Hepatocyte (in vitro differentiated cells): ENCODE results near the gene VWA8.
A peak's percentile ranks its signal among the peaks of the same experiment; 100 is the strongest.

Experiments used
- CTCF ChIP-seq: fragments of 200-600 bp; sonication (generic); IDR thresholded peaks from 2 replicates; pipeline ENCODE4 v1.5.1; 2016; ENCODE audit warnings: antibody characterized with exemption, mild to moderate bottlenecking; ENCODE audit not compliant: poor library complexity
- EZH2 ChIP-seq: fragments of 200-600 bp; sonication (generic); IDR thresholded peaks from 2 replicates; pipeline ENCODE4 v1.6.1; 2016; ENCODE audit warnings: antibody characterized with exemption, mild to moderate bottlenecking, borderline replicate concordance
- EZH2phosphoT487 ChIP-seq: fragments of 200-600 bp; sonication (generic); IDR thresholded peaks from one replicate; pipeline ENCODE4 v1.6.1; 2018; ENCODE audit warnings: antibody characterized with exemption, mild to moderate bottlenecking, low read depth, moderate library complexity; ENCODE audit not compliant: unreplicated experiment, severe bottlenecking

- TF ChIP-seq CTCF (peak; percentile 46), EZH2 (no peak), EZH2phosphoT487 (no peak)
Measured at GRCh38 chr13:41905600-41906254, 55.2 kb downstream of the VWA8 start.
